Heart left ventricle (tissue), 13 donors: ENCODE results near the gene AFTPH.

Experiments used
- CTCF ChIP-seq, 12 donors: fragments of 200-600 bp; sonication (generic) in 4 of 12; IDR thresholded peaks; one replicate each; pipeline versions ENCODE4 v1.5.0 to v1.8.0; 2018 to 2022; ENCODE audit warnings: antibody characterized with exemption in 12 of 12, mild to moderate bottlenecking in 5 of 12
- POLR2A ChIP-seq, 2 donors: fragments of 450-650 bp; IDR thresholded peaks; one replicate each; pipeline ENCODE4 v1.6.1; 2017; ENCODE audit warnings: antibody characterized with exemption in 2 of 2, mild to moderate bottlenecking in 2 of 2, moderate library complexity in 2 of 2
- donor health status: ischemic (EF 13 %, LVEDD 7.1; RV severe dilation, severe dysfunction).
- donor health status: DM: no; HTN: yes; CAD: no.
- donor health status: DM: no; HTN: no; CAD: no.
- donor health status: ischemic (EF 25% LVEDD 6.9; RV normal size, moderate dysfunction).
- donor health status: ischemic (EF 25% LVEDD 5.7; RV mildly dilated, moderate dysfunction).
- donor health status: ischemic (EF 35%, LVEDD 5.7; RV mildly dilated, moderate dysfunction).
- donor health status: nonischemic (EF 11% LVEDD 7.7; RV severe dilation, severe dysfunction).
- donor health status: DM: yes; HTN: yes; CAD: no.
- donor health status: PGD.
- donor health status: ischemic (EF 29% LVEDD 5.4; RV normal size, mild dysfunction).
- donor health status: nonischemic (EF 23%, LVEDD 6.1; RV moderate dilation, normal function).

GRCh38 chr2:64506686-64507085 lies 17.4 kb upstream of the AFTPH start:
- TF ChIP-seq CTCF (IDR thresholded peaks at IDR 0.05): no peak
- TF ChIP-seq POLR2A (IDR thresholded peaks at IDR 0.05): no peak
